Cardiac septum (tissue), 1 donor: ENCODE measurements around the gene FOXA3. TPM values are rescaled to one million over a fixed set of nuclear protein-coding genes. Genes with fewer than 3 reads are reported as not detected.

Source experiments
- DNase-seq: peaks from one replicate; pipeline ENCODE4 v3.0.0-alpha.2; 2020; ENCODE audit warnings: low spot score
- intact Hi-C: fragments of 100-400 bp; cut with DNase I; formaldehyde crosslinking; loops from one replicate; pipeline ENCODE4 v1.14.0; 2022
- total RNA-seq: library from RNA; stranded (reverse); fragmentation: NEBNext Ultra II Directional; extraction: Animal tissue kit (Norgen Biotek cat#: 25700); gene quantifications from one replicate; pipeline ENCODE4 v1.2.1, GENCODE V29; 2021
- donor health status: DM: no; HTN: no; CAD: no.

The FOXA3 gene
- total RNA-seq, 1 donor from 2014 or later, result not detected

GRCh38 chr19:45908956-45909355, 44.8 kb downstream of the FOXA3 start:
- intact Hi-C loops, result no loop called here

DNA sequence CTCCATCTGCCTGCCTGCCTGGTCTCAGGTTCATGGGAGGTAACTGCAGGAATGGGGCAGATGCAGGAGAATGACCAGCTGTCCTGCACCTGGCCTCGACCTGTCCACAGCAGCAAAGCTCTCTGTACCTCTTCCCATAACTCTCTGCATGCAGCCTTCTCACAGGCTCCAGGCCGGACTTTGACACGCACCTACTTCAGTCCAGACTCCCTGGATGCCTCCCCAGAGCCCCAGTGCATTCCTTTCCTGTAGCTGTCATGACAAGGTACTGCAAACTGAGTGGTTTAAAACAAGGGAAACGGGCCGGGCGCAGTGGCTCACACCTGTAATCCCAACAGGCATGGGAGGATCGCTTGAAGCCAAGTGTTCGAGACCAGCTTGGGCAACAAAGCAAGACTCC, 47.2 kb downstream of the FOXA3 start:
- no peak for DNase-seq
- intact Hi-C loops, result no loop called here

More at GRCh38 chr19:45908956-45909355, 44.8 kb downstream of the FOXA3 start:
- no peak for DNase-seq

GRCh38 chr19:45913874-45914830, 50.0 kb downstream of the FOXA3 start, which contains the start of gene NANOS2:
NANOS2 (minus strand) TSS chr19:45914778; CDS start chr19:45914693, 85 bp downstream.
- intact Hi-C loops, result no loop called here
- no peak for DNase-seq

GRCh38 chr19:45917421-45918091, 53.4 kb downstream of the FOXA3 start:
- intact Hi-C loops, result no loop called here
- no peak for DNase-seq

GRCh38 chr19:45918721-45919120, 54.6 kb downstream of the FOXA3 start:
- no peak for DNase-seq
- intact Hi-C loops, result no loop called here

- no peak for DNase-seq
- intact Hi-C loops, result no loop called here
These were observed 55.6 kb downstream of the FOXA3 start for GRCh38 chr19:45919678-45920077.

DNA sequence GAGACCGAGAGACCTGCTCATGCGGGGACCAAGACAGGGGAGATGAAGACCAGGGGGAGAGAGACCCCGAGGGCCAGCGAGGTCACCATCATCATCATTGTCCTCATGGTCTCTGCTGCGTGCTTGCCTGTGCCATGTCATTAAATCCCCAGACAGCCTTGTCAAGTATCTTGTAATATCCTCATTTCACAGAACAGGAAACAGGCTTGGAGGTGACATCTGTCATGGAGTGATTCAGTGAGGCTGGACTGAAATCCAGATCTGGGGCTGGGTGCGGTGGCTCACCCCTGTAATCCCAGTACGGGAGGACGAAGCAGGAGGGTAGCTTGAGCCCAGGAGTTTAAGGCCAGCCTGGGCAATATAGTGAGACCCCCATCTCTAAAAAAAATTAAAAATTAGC, 56.3 kb downstream of the FOXA3 start:
- intact Hi-C loops, result no loop called here
- DNase-seq, result no peak

DNA sequence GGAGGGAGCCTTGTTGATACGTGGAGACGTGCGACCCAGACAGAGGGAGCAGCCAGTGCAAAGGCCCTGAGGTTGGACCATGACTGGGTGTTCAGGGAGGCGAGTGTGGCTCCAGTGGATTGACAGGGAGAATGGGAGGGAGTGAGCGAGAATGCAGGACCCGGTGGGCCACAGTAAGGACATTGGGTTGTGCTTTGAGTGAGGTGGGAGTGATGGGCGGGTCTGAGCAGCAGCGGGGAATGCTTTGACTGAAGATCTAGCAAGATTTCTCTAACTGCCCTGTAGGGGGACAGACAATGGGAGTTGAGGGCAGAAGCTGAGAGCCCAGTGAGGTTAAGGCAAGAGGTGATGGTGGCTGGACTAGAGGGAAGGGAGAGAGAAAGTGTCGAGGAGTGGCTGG, 58.2 kb downstream of the FOXA3 start:
- intact Hi-C loops, result no loop called here
- no peak for DNase-seq

Other genes with a start within 250 kb of the FOXA3 start
- 45.8 TPM for gene EML2, start 224.9 kb upstream of the FOXA3 start, total RNA-seq
- 6.9 TPM for gene GIPR, start 196.1 kb upstream of the FOXA3 start, total RNA-seq
- gene SNRPD2, start 172.4 kb upstream of the FOXA3 start, total RNA-seq, result 210 TPM
- gene QPCTL, start 171.7 kb upstream of the FOXA3 start, total RNA-seq, result 2.6 TPM
- 8.2 TPM for gene FBXO46, start 133.4 kb upstream of the FOXA3 start, total RNA-seq
- not detected for gene MEIOSIN, start 130.9 kb upstream of the FOXA3 start, total RNA-seq
- 20.7 TPM for gene SIX5, start 95.1 kb upstream of the FOXA3 start, total RNA-seq
- 441 TPM for gene DMPK, start 81.8 kb upstream of the FOXA3 start, total RNA-seq
- 120 TPM for gene DMWD, start 71.5 kb upstream of the FOXA3 start, total RNA-seq
- 0.16 TPM for gene RSPH6A, start 49.0 kb upstream of the FOXA3 start, total RNA-seq
- 33.6 TPM for gene SYMPK, start 1.2 kb upstream of the FOXA3 start, total RNA-seq
- 17.4 TPM for gene IRF2BP1, start 21.8 kb downstream of the FOXA3 start, total RNA-seq
- 10.3 TPM for gene MYPOP, start 38.3 kb downstream of the FOXA3 start, total RNA-seq
- gene NANOS2, start 50.5 kb downstream of the FOXA3 start, total RNA-seq, result not detected
- gene NOVA2, start 109.5 kb downstream of the FOXA3 start, total RNA-seq, result 5.9 TPM
- 10.4 TPM for gene CCDC61, start 131.1 kb downstream of the FOXA3 start, total RNA-seq
- gene PGLYRP1, start 158.7 kb downstream of the FOXA3 start, total RNA-seq, result 0.59 TPM
- not detected for gene IGFL4, start 176.7 kb downstream of the FOXA3 start, total RNA-seq